K562 (cell line): ENCODE measurements around the gene FAM149A. TPM values are rescaled to one million over a fixed set of nuclear protein-coding genes. Genes with fewer than 3 reads are reported as not detected.

Experiments
- ATAC-seq: fragments of 200-7000 bp; cut with Tn5 transposase; 3 replicates; pipeline ENCODE4 v1.9.1; 2020; ENCODE audit warnings: moderate library complexity
- BruUV-seq: library from RNA; stranded (reverse); fragments of 400-500 nt; replicated peaks from 2 replicates; lab custom pipeline; 2021; lab: Mats Ljungman, UMichigan
- CTCF ChIA-PET: fragments of 300-600 bp; formaldehyde crosslinking; extraction: SDS; loops from one replicate; lab custom pipeline; 2021; ENCODE audit warnings: low intra/inter-chr PET ratio; lab: Yijun Ruan, JAX
- POLR2A ChIA-PET: fragments of 300-600, 350-650 bp; sonication (Branson Sonifier 250); formaldehyde crosslinking; extraction: SDS; loops from one replicate; lab custom pipeline; 2021; ENCODE audit warnings: antibody characterized with exemption, inconsistent platforms; lab: Yijun Ruan, JAX
- DNase-seq, 4 experiments: peaks; one replicate each; pipeline versions ENCODE4 v3.0.0 to v3.0.0-alpha.2; 2011 to 2018; ENCODE audit warnings: low spot score in 3 of 4, mixed read lengths in 3 of 4; ENCODE audit errors: extremely low read depth in 1 of 4
- FAIRE-seq: peaks from 2 replicates; lab custom pipeline; 2011; peaks lifted over from hg19 to GRCh38; lab: Jason Lieb, UNC
- H2AFZ ChIP-seq: 2 replicates; pipeline ENCODE4 v1.6.0; 2011; ENCODE audit warnings: low read depth, low read length, control low read depth, inconsistent platforms
- H3K27ac ChIP-seq: fragments of 200-600 bp; 3 replicates; pipeline ENCODE4 v1.8.0; 2011; ENCODE audit warnings: low read depth, mild to moderate bottlenecking, control low read depth, inconsistent platforms, low read length, moderate library complexity, mixed read lengths; ENCODE audit errors: extremely low read depth
- H3K27me3 ChIP-seq, 2 experiments: fragments of 300-600 bp in 1 of 2; 2 replicates in 1 of 2; 3 replicates in 1 of 2; pipeline versions ENCODE4 v1.6.0 to v1.8.0; 2011; ENCODE audit warnings: inconsistent platforms in 2 of 2, low read length in 2 of 2, mild to moderate bottlenecking in 1 of 2, mixed read lengths in 1 of 2, moderate library complexity in 1 of 2; ENCODE audit not compliant: control insufficient read depth in 2 of 2, insufficient read depth in 2 of 2
- H3K36me3 ChIP-seq: fragments of 300-600 bp; 3 replicates; pipeline ENCODE4 v1.8.0; 2011; ENCODE audit warnings: mild to moderate bottlenecking, low read length, inconsistent platforms; ENCODE audit not compliant: control insufficient read depth, insufficient read depth
- H3K4me1 ChIP-seq, 2 experiments: fragments of 200-600 bp in 1 of 2; replicated peaks in 1 of 2; 2 replicates in 1 of 2; 3 replicates in 1 of 2; pipeline versions ENCODE4 v1.5.1 to v1.8.0; 2011; ENCODE audit warnings: inconsistent platforms in 2 of 2, low read length in 2 of 2, mild to moderate bottlenecking in 1 of 2, mixed read lengths in 1 of 2, moderate library complexity in 1 of 2; ENCODE audit not compliant: control insufficient read depth in 2 of 2, insufficient read depth in 2 of 2
- H3K4me2 ChIP-seq: 2 replicates; pipeline ENCODE4 v1.6.1; 2011; ENCODE audit warnings: low read length, control low read depth, inconsistent platforms, mixed read lengths; ENCODE audit not compliant: insufficient read depth
- H3K4me3 ChIP-seq: fragments of 200-600 bp; sonication (generic), shearing (Covaris generic); 2 replicates; pipeline ENCODE4 v1.5.1; 2016; ENCODE audit warnings: control low read depth, inconsistent platforms
- H3K79me2 ChIP-seq: fragments of 200-600 bp; 3 replicates; pipeline ENCODE4 v1.8.0; 2011; ENCODE audit warnings: low read length, inconsistent platforms; ENCODE audit not compliant: control insufficient read depth, insufficient read depth
- H3K9ac ChIP-seq, 2 experiments: 2 replicates each; pipeline versions ENCODE4 v1.6.0 to v1.6.1; 2011; ENCODE audit warnings: low read depth in 2 of 2, low read length in 2 of 2, control low read depth in 1 of 2, inconsistent platforms in 1 of 2, mild to moderate bottlenecking in 1 of 2, mixed read lengths in 1 of 2; ENCODE audit not compliant: insufficient read depth in 1 of 2
- H3K9me1 ChIP-seq: one replicate; pipeline ENCODE4 v1.6.0; 2011; ENCODE audit warnings: inconsistent platforms, mild to moderate bottlenecking, low read length, moderate library complexity; ENCODE audit not compliant: control insufficient read depth, insufficient read depth
- H3K9me3 ChIP-seq: replicated peaks from 2 replicates; pipeline ENCODE4 v1.5.1; 2011; ENCODE audit warnings: low read depth, low read length, inconsistent platforms; ENCODE audit not compliant: control insufficient read depth, insufficient read depth
- H4K20me1 ChIP-seq: replicated peaks from 2 replicates; pipeline ENCODE4 v1.6.1; 2011; ENCODE audit warnings: low read length, inconsistent platforms, mixed read lengths; ENCODE audit not compliant: control insufficient read depth, insufficient read depth
- ARID4B ChIP-seq: sonication (generic); formaldehyde crosslinking; IDR thresholded peaks from 2 replicates; pipeline ENCODE4 v1.8.0; 2022; ENCODE audit warnings: mild to moderate bottlenecking, missing genetic modification reagents
- BDP1 ChIP-seq: IDR thresholded peaks from 3 replicates; pipeline ENCODE4 v1.6.1; 2011; ENCODE audit not compliant: insufficient read length, insufficient read depth
- CCAR2 ChIP-seq: fragments of 200-400 bp; formaldehyde crosslinking; IDR thresholded peaks from 2 replicates; pipeline ENCODE4 v1.6.1; 2017; ENCODE audit warnings: mild to moderate bottlenecking, low read depth, low read length
- KHSRP ChIP-seq: fragments of 450-650 bp; IDR thresholded peaks from 2 replicates; pipeline ENCODE4 v1.6.1; 2017
- KLF6 ChIP-seq: fragments of 250-450 bp; sonication (Bioruptor Pico); IDR thresholded peaks from 2 replicates; pipeline ENCODE4 v1.4.0; 2020; ENCODE audit warnings: mild to moderate bottlenecking, moderate library complexity, borderline replicate concordance
- MAFG ChIP-seq: fragments of 450-650 bp; conservative IDR thresholded peaks from 2 replicates; pipeline ENCODE4 v1.6.1; 2016; ENCODE audit warnings: missing genetic modification characterization, missing compliant biosample characterization
- NFRKB ChIP-seq: fragments of 450-650 bp; IDR thresholded peaks from 2 replicates; pipeline ENCODE4 v1.6.1; 2016; ENCODE audit warnings: low read depth
- TEAD4 ChIP-seq, 2 experiments: sonication (generic) in 1 of 2; formaldehyde crosslinking in 1 of 2; IDR thresholded peaks; 2 replicates each; pipeline versions ENCODE4 v1.6.1 to v1.8.0; 2012 to 2022; ENCODE audit warnings: borderline replicate concordance in 1 of 2, inconsistent platforms in 1 of 2, low read length in 1 of 2, mild to moderate bottlenecking in 1 of 2, missing genetic modification reagents in 1 of 2
- YBX1 ChIP-seq: fragments of 450-650 bp; IDR thresholded peaks from 2 replicates; pipeline ENCODE4 v1.7.1; 2016; ENCODE audit warnings: mild to moderate bottlenecking
- ZBED1 ChIP-seq: IDR thresholded peaks from 2 replicates; pipeline ENCODE4 v1.6.1; 2014
- ZNF518B ChIP-seq: fragments of 250-450 bp; sonication (Bioruptor Pico); IDR thresholded peaks from 2 replicates; pipeline ENCODE4 v1.5.0; 2021; ENCODE audit warnings: mild to moderate bottlenecking, moderate library complexity
- ZNF551 ChIP-seq: fragments of 250-450 bp; sonication (Bioruptor Pico); IDR thresholded peaks from 2 replicates; pipeline ENCODE4 v1.5.0; 2021; ENCODE audit warnings: mild to moderate bottlenecking, moderate library complexity
- WGBS: fragments of 100-300 bp; shearing (Covaris generic); methylation state at CpG from one replicate; pipeline ENCODE4 v1.1.6; 2016; ENCODE audit warnings: low coverage, mixed read lengths; ENCODE audit not compliant: insufficient coverage; ENCODE audit errors: missing lambda C conversion rate; 5-methylcytosine and 5-hydroxymethylcytosine counted together
- in situ Hi-C: fragments of 300-500 bp; cut with MboI; formaldehyde crosslinking; loops from 4 replicates; pipeline ENCODE4 v1.15.0; 2018; ENCODE audit warnings: inconsistent platforms, mixed read lengths
- intact Hi-C: fragments of 100-400 bp; cut with micrococcal nuclease; formaldehyde crosslinking; loops from 2 replicates; pipeline ENCODE4 v1.14.2; 2022
- polyA plus RNA-seq, 8 experiments: library from polyadenylated mRNA; depleted of rRNA in 4 of 8; stranded (reverse) in 5 of 8; unstranded in 3 of 8; fragments of >200 nt; fragmentation: Nextera tagmentation in 2 of 8; fragmentation: Illumina TruSeq in 1 of 8; extraction: Ambion mirVana in 2 of 8; extraction: Trizol in 1 of 8; gene quantifications; 2 replicates each; pipeline versions ENCODE4 v1.2.1 to v1.2.3, GENCODE V29; 2011 to 2014; ENCODE audit warnings: inconsistent platforms in 1 of 8, missing spikeins in 1 of 8
- total RNA-seq, 7 experiments: library from RNA; depleted of rRNA in 6 of 7; stranded (reverse); fragments of >200 nt in 6 of 7; fragmentation: Illumina TruSeq in 2 of 7; extraction: Trizol in 2 of 7; gene quantifications; 2 replicates each; pipeline versions ENCODE4 v1.2.1 to v1.2.3, GENCODE V29; 2011 to 2021; ENCODE audit warnings: low replicate concordance in 1 of 7

The FAM149A gene
- total and polyA plus RNA-seq, 9 of the 15 experiments (the other 6 are each of a cell fraction or from before 2014, with no cell fraction given), result not detected

- TF ChIP-seq ZNF518B (no peak), BDP1 (no peak), ZBED1 (no peak), NFRKB (no peak)
- TF ChIP-seq, all 486 proteins: peak for 0
Observed at GRCh38 chr4:186118582-186118981, 14.1 kb downstream of the FAM149A start (continued).

- TF ChIP-seq ZNF551, result no peak
- no peak for TF ChIP-seq MAFG
- TF ChIP-seq TEAD4 (IDR thresholded peaks at IDR 0.05; ENCODE audit: low read length), result no peak
- no peak for TF ChIP-seq TEAD4 (CRISPR knock-in tag; IDR thresholded peaks at IDR 0.05; ENCODE audit: borderline replicate concordance)
- no peak for TF ChIP-seq CCAR2
- no peak for TF ChIP-seq YBX1
- no peak for TF ChIP-seq ZBED1
- no peak for TF ChIP-seq KLF6
- TF ChIP-seq ARID4B (CRISPR knock-in tag), result no peak
- TF ChIP-seq KHSRP, result no peak
- H3K9ac ChIP-seq, result no peak overlapping the region
- in situ Hi-C loops, result no loop called here
- no peak for FAIRE-seq
- H3K27me3 ChIP-seq, result peaks cover 14 to 22% of the 10 kb centered on the region in 2 experiments
- ChIA-PET CTCF (no interaction called here), POLR2A (no interaction called here)
- no peaks in the 10 kb centered on the region for H3K79me2 ChIP-seq
- H3K4me3 ChIP-seq, result no peak overlapping the region
- H2AFZ ChIP-seq, result no peak overlapping the region
- WGBS, result 0% methylated on average over 2 of the region's 2 CpGs
- no peaks in the 10 kb centered on the region for H3K36me3 ChIP-seq
- BruUV-seq, result no TSS peak
- no peaks in the 10 kb centered on the region for H3K9me3 ChIP-seq
- intact Hi-C loops, result no loop called here
- no peak overlapping the region for H3K4me2 ChIP-seq
- H4K20me1 ChIP-seq, result no peaks in the 10 kb centered on the region
- DNase-seq, result no peak
- H3K27ac ChIP-seq, result no peak overlapping the region
- no peak for ATAC-seq
- H3K9me1 ChIP-seq, result no peaks in the 10 kb centered on the region
- no peaks in the 10 kb centered on the region for H3K4me1 ChIP-seq
Observed at GRCh38 chr4:186121057-186121456, 16.6 kb downstream of the FAM149A start.
